COR-L47 (cell line): ENCODE measurements around the gene DIP2C.
"Not testable (repeated sequence)": the region's sequence is repeated elsewhere in the genome, so short reads cannot be mapped to it uniquely, and the experiment has no call there.

Experiments used
- DNase-seq: peaks from one replicate; lab custom pipeline; 2025; lab: John Stamatoyannopoulos, UW

Gene DIP2C

DNA sequence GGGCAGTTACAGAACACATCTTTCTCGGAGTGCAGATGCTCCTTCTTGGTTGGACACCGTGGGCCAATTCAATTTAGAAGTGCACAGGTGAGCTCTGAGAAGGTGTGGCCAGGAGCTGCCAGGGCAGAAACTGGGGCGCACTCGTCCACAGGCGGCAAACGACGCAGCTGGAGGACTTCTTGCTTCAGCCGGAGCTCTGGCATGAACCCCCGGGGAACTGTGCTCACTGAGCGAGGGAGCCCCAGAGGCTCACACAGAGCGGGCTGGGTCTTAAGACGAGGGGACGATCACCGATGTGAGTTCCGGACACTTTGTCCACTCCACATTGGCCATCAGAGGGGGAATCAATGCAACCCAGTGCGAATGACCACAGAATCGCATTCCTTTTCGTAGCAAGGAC, 413.8 kb downstream of the DIP2C start:
- no peak for DNase-seq

DNA sequence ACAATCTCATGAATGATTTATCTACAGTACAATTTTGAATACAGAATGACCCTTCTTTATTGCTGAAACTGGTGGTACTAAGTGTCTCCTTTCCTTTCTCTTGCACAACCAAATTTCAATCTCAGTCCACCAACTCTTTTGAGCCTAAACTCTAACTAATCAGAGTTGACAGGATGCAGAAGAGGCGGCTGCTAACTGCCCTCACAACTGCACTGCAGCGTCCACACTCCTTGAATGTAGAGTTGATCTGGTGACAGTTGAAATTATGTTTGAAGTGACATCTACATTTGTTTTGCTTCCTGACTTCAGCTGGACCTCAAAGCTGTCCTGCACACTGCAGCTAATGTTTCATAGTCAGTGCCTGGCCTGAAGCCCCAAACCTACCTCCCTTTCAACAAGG, 414.6 kb downstream of the DIP2C start:
- no peak for DNase-seq

DNA sequence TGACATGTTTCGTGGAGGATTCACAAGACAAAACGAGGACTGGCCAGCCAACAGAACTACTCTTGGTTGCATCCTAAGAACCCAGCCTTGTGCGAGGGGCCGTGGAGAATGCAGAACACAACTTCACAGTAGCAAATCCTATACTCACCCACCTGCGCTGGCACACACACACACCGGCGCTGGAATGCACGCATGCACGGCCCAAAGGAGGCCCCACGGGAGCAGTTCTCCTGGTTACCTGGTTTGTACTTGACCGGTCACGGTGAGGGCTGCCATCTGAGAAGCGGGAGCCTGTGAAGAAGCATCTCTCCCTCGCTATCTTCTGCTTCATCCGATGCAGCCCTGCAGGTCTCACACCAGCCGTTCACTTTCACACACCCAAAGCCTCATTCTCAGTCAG, 416.4 kb downstream of the DIP2C start:
- DNase-seq = no peak

DNA sequence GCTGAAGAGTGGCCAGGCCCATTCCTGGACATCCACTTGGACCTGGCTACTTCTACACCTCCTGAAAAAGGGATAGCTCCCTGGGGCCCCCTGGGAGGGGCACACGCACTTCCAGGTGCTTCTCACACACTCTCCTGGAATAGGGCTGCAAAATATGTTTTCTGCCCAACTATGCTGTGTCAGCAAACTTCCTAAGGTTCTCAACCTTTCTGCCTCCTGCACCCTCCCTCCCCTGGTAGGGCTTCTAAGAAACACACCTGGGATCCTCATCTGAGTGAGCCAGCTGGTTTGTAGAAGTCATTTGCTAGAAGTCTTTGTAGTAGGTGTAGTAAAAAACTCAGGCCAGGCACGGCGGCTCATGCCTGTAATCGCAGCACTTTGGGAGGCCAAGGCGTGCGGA, 417.7 kb downstream of the DIP2C start:
- DNase-seq = no peak

DNA sequence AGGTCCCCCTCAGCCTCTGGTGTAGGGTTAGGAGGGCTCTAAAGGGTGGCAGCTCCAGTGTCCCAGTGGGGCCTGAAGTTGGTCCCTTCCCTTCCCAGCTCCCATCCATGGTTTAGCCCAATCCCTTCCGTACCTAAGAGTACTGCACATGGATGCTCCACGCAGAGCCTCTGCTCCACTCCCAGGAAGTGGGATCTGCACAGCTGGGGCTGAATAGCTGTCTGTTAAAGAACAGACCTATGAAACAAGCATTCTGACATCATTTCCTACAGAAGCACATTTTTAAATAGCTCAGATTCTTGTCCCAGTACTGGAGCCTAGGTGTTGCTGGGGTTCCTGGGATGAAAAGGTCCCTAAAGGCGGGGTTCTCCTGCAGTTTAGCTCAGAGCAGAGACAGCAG, 418.3 kb downstream of the DIP2C start:
- no peak for DNase-seq

DNA sequence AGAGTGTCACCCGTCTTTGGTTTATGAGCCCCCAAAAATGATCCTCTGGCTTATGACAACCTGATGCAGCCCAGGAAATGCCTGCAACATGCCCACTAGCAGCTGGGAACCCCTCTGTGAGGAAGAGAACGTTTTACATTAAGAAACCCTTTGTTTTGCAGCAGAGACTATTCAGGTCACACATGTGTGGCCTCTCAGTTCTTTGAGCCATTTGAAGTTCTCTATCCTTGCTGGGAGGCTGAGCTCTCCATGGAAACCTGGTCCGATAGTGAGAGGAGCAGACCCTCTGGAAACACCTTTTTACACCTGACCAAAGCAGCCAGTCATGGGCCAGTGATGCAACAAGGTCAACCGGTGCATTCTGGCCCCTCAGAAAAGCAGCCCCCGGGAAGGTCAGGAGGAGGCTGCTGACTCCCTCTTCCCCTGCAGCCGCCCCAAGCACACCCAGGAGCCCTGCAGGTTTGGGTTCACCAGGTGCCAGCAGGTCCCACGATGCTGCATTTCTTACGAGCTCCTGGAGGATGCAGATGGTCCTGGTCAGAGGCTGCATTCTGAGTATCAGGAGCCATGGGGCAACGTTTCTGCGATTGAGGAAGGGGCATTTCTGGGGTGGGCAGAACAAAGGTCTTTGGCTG, 419.9 kb downstream of the DIP2C start:
- DNase-seq = no peak

DNA sequence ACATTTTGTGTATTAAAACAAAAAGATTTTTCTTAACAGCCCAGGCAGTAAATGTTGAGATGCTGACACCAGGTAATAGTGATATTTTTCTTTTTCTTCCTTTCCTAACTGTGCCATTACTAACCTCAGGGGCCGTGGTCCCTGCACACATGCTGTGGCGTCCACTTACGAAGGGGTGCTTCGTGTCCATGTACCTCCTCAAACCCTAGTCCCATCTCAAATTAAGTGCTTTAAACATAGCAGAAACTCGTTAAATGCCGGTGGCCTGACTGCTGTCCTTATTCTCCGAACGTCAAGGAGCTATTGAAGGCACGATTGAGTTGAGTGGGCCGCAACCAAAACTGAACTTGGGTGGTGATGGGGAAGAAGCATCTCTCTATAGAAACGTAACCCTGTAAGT, 421.8 kb downstream of the DIP2C start:
- DNase-seq = no peak

DNA sequence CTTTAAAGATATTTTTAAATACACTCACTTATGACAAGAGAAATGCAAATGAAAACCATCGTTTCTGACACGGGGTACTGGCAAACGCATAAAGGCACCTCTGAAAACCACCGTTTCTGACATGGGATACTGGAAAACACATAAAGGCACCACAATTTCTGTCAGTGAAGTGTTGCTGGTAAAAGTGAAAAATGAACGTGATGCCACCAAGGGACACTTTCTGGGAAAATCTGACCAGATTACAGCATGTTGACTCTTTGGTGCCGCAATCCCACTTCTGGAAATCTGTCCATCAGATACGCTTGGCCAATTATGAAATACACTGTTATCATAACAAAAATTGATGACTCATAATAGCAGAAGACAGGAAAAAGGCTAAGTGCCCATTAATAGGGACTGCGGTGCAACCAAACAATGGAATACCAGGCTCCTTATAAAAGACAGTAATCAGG, 422.5 kb downstream of the DIP2C start:
- no peak for DNase-seq

DNA sequence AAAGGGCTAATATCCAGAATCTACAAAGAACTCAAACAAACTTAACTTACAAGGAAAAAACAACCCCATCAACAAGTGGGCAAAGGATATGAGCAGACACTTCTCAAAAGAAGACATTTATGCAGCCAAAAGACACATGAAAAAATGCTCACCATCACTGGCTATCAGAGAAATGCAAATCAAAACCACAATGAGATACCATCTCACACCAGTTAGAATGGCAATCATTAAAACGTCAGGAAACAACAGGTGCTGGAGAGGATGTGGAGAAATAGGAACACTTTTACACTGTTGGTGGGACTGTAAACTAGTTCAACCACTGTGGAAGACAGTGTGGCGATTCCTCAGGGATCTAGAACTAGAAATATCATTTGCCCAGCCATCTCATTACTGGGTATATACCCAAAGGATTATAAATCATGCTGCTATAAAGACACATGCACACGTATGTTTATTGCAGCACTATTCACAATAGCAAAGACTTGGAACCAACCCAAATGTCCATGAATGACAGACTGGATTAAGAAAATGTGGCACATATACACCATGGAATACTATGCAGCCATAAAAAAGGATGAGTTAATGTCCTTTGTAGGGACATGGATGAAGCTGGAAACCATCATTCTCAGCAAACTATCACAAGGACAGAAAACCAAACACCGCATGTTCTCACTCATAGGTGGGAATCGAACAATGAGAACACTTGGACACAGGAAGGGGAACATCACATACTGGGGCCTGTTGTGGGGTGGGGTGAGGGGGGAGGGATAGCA, 423.5 kb downstream of the DIP2C start:
- DNase-seq = not testable (repeated sequence)

DNA sequence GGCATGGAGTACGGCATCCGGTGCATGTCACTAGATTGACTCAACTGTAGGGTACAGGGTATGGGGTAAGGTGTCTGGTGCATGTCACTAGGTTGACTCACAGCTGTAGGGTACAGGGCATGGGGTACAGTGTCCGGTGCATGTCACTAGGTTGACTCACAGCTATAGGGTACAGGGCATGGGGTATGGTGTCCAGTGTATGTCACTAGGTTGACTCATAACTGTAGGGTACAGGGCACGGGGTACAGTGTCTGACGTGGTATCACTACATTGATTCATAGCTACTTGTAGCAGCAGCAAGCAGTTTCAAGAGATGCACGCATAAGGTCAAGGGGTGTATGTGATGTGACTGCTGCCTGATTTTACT, 424.4 kb downstream of the DIP2C start:
- not testable (repeated sequence) for DNase-seq

DNA sequence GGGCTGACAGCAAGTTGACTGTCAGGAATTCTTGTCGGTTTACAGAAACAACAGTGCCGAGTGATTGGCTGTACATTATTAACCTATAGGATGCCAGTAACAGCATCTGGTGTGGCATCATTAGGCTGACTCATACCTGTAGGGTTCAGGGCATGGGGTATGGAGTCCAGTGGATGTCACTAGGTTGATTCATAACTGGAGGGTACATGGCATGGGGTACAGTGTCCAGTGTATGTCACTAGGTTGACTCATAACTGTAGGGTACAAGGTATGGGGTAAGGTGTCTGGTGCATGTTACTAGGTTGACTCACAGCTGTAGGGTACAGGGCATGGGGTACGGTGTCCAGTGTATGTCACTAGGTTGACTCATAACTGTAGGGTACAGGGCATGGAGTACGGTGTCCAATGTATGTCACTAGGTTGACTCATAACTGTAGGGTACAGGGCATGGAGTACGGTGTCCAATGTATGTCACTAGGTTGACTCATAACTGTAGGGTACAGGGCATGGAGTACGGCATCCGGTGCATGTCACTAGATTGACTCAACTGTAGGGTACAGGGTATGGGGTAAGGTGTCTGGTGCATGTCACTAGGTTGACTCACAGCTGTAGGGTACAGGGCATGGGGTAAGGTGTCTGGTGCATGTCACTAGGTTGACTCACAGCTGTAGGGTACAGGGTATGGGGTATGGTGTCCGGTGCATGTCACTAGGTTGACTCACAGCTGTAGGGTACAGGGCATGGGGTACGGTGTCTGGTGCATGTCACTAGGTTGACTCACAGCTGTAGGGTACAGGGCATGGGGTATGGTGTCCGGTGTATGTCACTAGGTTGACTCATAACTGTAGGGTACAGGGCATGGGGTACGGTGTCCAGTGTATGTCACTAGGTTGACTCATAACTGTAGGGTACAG, 425.1 kb downstream of the DIP2C start:
- DNase-seq = not testable (repeated sequence)

DNA sequence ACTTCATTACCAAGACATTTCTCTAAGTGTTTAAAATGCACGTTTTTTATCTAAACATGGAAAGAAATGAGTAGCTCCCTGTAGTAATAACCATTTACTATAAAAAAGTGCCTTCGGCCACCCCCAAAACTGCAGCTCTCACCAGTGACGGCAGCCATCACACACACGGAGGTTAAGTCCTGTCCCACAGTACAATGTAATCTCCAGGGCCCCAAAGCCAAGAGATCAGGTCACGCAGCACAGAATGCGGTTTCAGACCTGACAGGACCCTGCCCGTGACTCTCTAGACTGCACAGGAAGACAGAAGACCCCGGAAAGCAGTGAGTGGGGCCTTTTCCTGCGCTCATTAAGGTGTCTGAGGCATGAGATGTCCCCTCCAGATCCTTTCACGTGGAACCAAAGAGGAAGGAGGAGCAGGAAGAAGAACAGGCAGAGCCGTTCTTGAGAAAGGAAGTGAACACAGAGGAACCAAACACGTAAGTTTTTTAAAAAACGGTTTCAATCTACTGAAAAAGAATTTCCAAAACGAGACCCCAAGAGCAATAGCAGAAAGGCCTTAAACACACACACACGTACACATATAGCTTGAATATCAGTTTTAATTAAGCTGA, 428.5 kb downstream of the DIP2C start:
- no peak for DNase-seq

DNA sequence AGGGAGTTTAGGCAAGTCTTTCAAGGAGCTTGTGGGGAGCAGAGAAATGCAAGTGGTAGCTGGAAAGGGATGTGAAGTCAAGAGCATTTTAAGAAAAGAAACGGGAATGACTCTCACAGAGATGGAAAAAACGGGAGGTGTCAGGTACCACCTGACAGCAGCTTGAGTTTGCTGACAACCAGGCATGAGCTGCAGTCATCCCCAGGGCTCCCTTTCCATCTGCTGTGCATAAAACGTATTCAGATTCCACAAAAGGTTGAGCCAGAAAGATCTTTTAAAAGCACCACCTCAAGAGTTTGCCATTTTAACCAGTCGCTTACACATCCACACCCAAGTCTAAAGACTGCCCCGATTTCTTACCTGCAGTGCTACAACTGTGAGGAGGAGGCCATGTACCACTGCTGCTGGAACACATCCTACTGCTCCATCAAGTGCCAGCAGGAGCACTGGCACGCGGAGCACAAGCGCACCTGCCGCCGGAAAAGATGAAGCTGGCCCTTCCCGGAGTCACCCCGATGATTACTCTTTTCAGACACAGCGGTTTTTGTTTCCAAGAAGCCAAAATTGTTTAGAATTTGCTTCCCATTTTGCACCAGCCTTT, 437.4 kb downstream of the DIP2C start:
- DNase-seq = no peak

DNA sequence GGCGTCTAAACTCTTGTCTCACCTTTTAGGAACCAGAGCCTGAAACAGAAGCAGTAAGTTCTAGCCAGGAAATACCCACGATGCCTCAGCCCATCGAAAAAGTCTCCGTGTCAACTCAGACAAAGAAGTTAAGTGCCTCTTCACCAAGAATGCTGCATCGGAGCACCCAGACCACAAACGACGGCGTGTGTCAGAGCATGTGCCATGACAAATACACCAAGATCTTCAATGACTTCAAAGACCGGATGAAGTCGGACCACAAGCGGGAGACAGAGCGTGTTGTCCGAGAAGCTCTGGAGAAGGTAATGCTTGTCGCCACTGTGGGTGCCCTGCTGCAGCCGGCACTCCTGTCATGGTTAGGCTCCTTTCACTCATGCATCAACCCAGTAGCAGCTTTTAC, 441.2 kb downstream of the DIP2C start:
- DNase-seq = no peak

DNA sequence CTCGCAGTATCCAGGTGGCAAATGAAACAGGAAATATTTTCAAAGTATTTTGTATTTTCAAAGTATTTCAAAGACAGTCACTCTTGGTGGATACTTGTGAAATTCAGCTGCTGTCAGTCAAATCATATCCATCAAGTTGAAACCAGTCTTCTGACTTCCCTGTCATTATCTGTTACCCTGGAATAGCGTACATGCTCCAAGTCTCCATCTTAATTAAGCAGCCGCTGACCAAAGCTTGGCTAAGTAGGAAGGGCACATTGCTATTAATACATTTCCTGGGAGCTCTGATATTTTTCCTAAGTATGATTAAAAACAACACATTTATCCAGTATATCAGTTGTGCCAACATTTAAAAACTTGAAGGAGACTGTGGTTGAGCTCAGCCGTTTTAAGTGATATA, 442.0 kb downstream of the DIP2C start:
- no peak for DNase-seq

DNA sequence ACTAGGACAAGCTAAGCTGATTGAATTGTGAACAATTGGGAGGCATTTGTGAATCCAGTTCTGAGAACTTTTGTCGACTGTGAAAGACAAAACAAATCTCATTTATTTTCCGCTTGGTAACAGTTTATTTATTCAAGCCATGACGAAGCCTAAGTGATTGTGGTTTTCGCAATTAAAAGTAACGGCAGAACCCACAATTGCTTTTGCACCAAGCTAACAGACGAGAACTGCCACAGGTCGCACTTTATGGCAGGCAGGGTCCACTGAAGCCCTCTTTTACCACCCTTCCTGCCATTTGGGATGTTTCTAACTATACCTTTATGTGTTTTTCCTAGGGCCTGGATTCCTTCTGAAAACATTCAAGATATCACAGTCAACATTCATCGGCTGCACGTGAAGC, 443.0 kb downstream of the DIP2C start:
- no peak for DNase-seq

DNA sequence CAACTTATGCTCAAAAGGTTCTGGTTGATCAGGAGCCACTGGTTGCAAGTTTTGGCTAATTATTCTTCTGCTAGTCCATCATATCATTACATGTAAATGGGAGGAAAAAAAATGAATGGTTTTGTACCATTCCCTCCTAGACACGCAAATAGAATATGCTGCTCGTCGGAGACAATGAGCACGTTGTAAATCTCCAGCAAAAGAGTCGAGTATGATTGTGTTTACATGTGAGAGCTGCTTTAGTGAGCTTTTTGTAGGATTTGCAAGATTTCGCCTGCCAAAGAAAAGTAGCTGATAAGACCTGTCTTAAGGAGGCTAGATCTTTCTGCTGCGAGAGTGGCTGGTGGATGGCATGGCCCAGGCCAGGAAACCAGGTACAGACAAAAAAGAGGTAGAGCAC, 445.2 kb downstream of the DIP2C start:
- DNase-seq = no peak

DNA sequence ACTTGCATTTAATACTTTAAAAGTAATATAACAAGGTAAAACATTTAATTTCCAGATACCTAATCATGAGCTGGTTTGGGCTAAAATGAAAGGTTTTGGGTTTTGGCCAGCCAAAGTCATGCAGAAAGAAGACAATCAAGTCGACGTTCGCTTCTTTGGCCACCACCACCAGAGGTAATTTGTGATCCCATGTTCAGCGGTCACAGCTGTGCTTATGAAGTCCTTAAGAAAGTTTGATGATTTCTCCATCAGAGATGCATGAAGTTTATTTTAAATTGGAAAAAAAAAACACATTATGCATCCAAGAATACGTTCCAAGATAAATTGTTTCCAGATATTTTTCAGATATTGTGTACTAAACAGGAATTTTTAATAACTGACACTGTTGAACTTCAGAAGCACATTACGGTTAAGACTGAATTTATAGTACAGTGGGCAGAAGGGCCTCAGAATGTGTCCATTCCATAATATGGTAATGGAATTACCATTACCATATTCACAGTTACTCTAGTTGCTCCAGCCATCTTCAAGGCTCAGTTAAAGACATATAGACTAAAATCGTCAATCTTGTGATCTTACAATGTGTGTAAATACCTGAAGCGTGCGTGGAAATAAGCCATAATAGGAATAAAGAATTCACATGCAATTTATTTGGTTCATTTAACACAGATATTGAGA, 447.4 kb downstream of the DIP2C start:
- no peak for DNase-seq

DNA sequence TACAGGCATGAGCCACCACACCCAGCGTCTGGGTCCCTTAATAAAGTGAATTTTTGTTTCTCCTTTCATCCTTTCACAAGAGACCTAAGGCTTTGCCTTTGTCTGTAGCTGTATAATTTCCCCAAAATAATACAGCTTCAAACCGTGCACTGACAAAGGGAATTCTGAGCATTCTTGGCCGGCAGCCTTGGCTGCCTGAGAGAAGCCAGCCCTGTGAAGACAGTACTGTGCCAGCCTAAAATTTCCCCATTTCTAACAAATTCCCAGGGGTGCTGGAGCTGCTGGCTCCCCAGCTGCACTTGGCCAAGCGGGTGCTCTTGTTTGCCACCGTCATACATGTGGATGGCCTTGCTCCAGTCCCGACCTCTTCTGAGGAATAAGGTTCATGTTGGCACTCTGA, 448.0 kb downstream of the DIP2C start:
- no peak for DNase-seq

DNA sequence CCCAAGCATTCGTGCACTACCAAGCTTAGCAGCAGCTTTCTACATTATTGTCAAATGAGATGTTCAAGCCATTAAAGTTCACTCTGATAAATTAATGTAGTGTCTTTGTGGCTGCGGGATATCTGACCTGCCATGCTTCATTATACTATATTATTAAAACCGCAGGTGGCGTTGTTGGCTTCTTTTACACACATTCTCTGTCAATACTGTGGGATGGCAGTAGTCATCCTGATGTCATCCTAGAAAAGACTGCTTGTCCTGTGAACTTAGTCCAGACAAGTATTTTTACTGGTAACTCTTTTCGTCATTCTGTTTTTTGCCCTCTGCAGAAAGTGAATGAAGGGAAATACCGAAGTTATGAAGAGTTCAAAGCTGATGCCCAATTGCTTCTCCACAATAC, 450.4 kb downstream of the DIP2C start:
- peak; percentile 28 for DNase-seq

DNA sequence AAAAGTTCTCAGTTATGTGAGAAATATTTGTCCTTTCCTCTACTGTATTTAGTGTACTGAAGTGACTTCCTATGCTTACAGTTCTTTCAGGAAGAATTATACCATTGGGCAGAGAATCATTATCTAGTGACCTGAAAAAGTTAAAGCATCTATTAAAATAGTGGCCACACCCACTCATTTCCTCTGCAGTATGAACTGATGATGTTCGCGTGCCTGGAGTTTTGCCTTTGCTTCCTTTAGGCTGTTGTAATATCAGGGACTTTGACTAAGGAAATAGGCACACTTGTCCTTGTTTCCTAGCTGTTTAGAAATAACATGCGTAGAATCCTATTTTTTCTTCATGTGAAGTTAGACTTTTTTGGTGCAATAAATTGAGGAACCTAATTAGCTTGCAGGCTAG, 453.6 kb downstream of the DIP2C start:
- no peak for DNase-seq
